HCT116 (cell line): Measurements from ENCODE around the gene ZNF12.

Experiments used
- CBX3 ChIP-seq: IDR thresholded peaks from 2 replicates; pipeline ENCODE4 v1.6.1; 2012; ENCODE audit warnings: low read depth
- CEBPB ChIP-seq: IDR thresholded peaks from 2 replicates; pipeline ENCODE4 v1.6.1; 2012; ENCODE audit warnings: low read depth
- FOSL1 ChIP-seq: IDR thresholded peaks from 2 replicates; pipeline ENCODE4 v1.6.1; 2012; ENCODE audit warnings: low read depth
- POLR2A ChIP-seq: IDR thresholded peaks from 2 replicates; pipeline ENCODE4 v1.7.0; 2011; ENCODE audit warnings: borderline replicate concordance; ENCODE audit not compliant: insufficient read depth, insufficient read length; ENCODE audit errors: extremely low read depth
- POLR2AphosphoS5 ChIP-seq: IDR thresholded peaks from 2 replicates; pipeline ENCODE4 v1.6.1; 2011; ENCODE audit warnings: mild to moderate bottlenecking, low read depth, low read length, moderate library complexity
- RAD21 ChIP-seq: IDR thresholded peaks from 2 replicates; pipeline ENCODE4 v1.6.1; 2012; ENCODE audit warnings: low read depth, mild to moderate bottlenecking
- REST ChIP-seq: IDR thresholded peaks from 2 replicates; pipeline ENCODE4 v1.6.1; 2012; ENCODE audit warnings: low read depth
- YY1 ChIP-seq: IDR thresholded peaks from 2 replicates; pipeline ENCODE4 v1.6.1; 2011; ENCODE audit warnings: low read length, low read depth, moderate library complexity, mild to moderate bottlenecking; ENCODE audit not compliant: insufficient replicate concordance; ENCODE audit errors: extremely low read depth
- TF ChIP-seq, protein P1 (sequence below), 3 experiments: fragments of 200-600 bp in 1 of 3; sonication (generic) in 1 of 3; IDR thresholded peaks in 2 of 3; conservative IDR thresholded peaks in 1 of 3; 2 replicates each; pipeline ENCODE4 v1.5.1; 2012 to 2017; ENCODE audit warnings: low read depth in 2 of 3, low read length in 2 of 3, antibody characterized with exemption in 1 of 3, borderline replicate concordance in 1 of 3, control low read depth in 1 of 3, mild to moderate bottlenecking in 1 of 3, mixed read lengths in 1 of 3, mixed run types in 1 of 3, moderate library complexity in 1 of 3; ENCODE audit not compliant: insufficient read depth in 1 of 3
- TF ChIP-seq, protein P2 (sequence below): IDR thresholded peaks from 2 replicates; pipeline ENCODE4 v1.6.1; 2012

- no peak for TF ChIP-seq YY1
- TF ChIP-seq, protein P1, sequence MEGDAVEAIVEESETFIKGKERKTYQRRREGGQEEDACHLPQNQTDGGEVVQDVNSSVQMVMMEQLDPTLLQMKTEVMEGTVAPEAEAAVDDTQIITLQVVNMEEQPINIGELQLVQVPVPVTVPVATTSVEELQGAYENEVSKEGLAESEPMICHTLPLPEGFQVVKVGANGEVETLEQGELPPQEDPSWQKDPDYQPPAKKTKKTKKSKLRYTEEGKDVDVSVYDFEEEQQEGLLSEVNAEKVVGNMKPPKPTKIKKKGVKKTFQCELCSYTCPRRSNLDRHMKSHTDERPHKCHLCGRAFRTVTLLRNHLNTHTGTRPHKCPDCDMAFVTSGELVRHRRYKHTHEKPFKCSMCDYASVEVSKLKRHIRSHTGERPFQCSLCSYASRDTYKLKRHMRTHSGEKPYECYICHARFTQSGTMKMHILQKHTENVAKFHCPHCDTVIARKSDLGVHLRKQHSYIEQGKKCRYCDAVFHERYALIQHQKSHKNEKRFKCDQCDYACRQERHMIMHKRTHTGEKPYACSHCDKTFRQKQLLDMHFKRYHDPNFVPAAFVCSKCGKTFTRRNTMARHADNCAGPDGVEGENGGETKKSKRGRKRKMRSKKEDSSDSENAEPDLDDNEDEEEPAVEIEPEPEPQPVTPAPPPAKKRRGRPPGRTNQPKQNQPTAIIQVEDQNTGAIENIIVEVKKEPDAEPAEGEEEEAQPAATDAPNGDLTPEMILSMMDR (IDR thresholded peaks at IDR 0.05 in 2 of 3, conservative IDR thresholded peaks at IDR 0.05 in 1 of 3; ENCODE audit: borderline replicate concordance in 1 of 3, insufficient read depth in 1 of 3, low read depth in 2 of 3, low read length in 2 of 3) = no peak
- no peak for TF ChIP-seq POLR2A
- TF ChIP-seq CBX3 = no peak
- TF ChIP-seq CEBPB = no peak
- no peak for TF ChIP-seq POLR2AphosphoS5
- no peak for TF ChIP-seq RAD21
- TF ChIP-seq FOSL1 = no peak
- TF ChIP-seq REST = no peak
- TF ChIP-seq, protein P2, sequence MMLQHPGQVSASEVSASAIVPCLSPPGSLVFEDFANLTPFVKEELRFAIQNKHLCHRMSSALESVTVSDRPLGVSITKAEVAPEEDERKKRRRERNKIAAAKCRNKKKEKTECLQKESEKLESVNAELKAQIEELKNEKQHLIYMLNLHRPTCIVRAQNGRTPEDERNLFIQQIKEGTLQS = no peak
These were observed 62.7 kb downstream of the ZNF12 start for GRCh38 chr7:6643915-6644625.
